K562 (cell line): Measurements from ENCODE around the gene UNC50. TPM values are rescaled to one million over a fixed set of nuclear protein-coding genes. Genes with fewer than 3 reads are reported as not detected.
A peak's percentile ranks its signal among the peaks of the same experiment; 100 is the strongest.

Experiments
- ATAC-seq: fragments of 200-7000 bp; cut with Tn5 transposase; 3 replicates; pipeline ENCODE4 v1.9.1; 2020; ENCODE audit warnings: moderate library complexity
- BruUV-seq: library from RNA; stranded (reverse); fragments of 400-500 nt; replicated peaks from 2 replicates; lab custom pipeline; 2021; lab: Mats Ljungman, UMichigan
- CTCF ChIA-PET: fragments of 300-600 bp; formaldehyde crosslinking; extraction: SDS; loops from one replicate; lab custom pipeline; 2021; ENCODE audit warnings: low intra/inter-chr PET ratio; lab: Yijun Ruan, JAX
- POLR2A ChIA-PET: fragments of 300-600, 350-650 bp; sonication (Branson Sonifier 250); formaldehyde crosslinking; extraction: SDS; loops from one replicate; lab custom pipeline; 2021; ENCODE audit warnings: antibody characterized with exemption, inconsistent platforms; lab: Yijun Ruan, JAX
- DNase-seq, 4 experiments: peaks; one replicate each; pipeline versions ENCODE4 v3.0.0 to v3.0.0-alpha.2; 2011 to 2018; ENCODE audit warnings: low spot score in 3 of 4, mixed read lengths in 3 of 4; ENCODE audit errors: extremely low read depth in 1 of 4
- FAIRE-seq: peaks from 2 replicates; lab custom pipeline; 2011; peaks lifted over from hg19 to GRCh38; lab: Jason Lieb, UNC
- H2AFZ ChIP-seq: 2 replicates; pipeline ENCODE4 v1.6.0; 2011; ENCODE audit warnings: low read depth, low read length, control low read depth, inconsistent platforms
- H3K27ac ChIP-seq: fragments of 200-600 bp; 3 replicates; pipeline ENCODE4 v1.8.0; 2011; ENCODE audit warnings: low read depth, mild to moderate bottlenecking, control low read depth, inconsistent platforms, low read length, moderate library complexity, mixed read lengths; ENCODE audit errors: extremely low read depth
- H3K27me3 ChIP-seq, 2 experiments: fragments of 300-600 bp in 1 of 2; 2 replicates in 1 of 2; 3 replicates in 1 of 2; pipeline versions ENCODE4 v1.6.0 to v1.8.0; 2011; ENCODE audit warnings: inconsistent platforms in 2 of 2, low read length in 2 of 2, mild to moderate bottlenecking in 1 of 2, mixed read lengths in 1 of 2, moderate library complexity in 1 of 2; ENCODE audit not compliant: control insufficient read depth in 2 of 2, insufficient read depth in 2 of 2
- H3K36me3 ChIP-seq: fragments of 300-600 bp; 3 replicates; pipeline ENCODE4 v1.8.0; 2011; ENCODE audit warnings: mild to moderate bottlenecking, low read length, inconsistent platforms; ENCODE audit not compliant: control insufficient read depth, insufficient read depth
- H3K4me1 ChIP-seq, 2 experiments: fragments of 200-600 bp in 1 of 2; replicated peaks in 1 of 2; 2 replicates in 1 of 2; 3 replicates in 1 of 2; pipeline versions ENCODE4 v1.5.1 to v1.8.0; 2011; ENCODE audit warnings: inconsistent platforms in 2 of 2, low read length in 2 of 2, mild to moderate bottlenecking in 1 of 2, mixed read lengths in 1 of 2, moderate library complexity in 1 of 2; ENCODE audit not compliant: control insufficient read depth in 2 of 2, insufficient read depth in 2 of 2
- H3K4me2 ChIP-seq: 2 replicates; pipeline ENCODE4 v1.6.1; 2011; ENCODE audit warnings: low read length, control low read depth, inconsistent platforms, mixed read lengths; ENCODE audit not compliant: insufficient read depth
- H3K4me3 ChIP-seq: fragments of 200-600 bp; sonication (generic), shearing (Covaris generic); 2 replicates; pipeline ENCODE4 v1.5.1; 2016; ENCODE audit warnings: control low read depth, inconsistent platforms
- H3K79me2 ChIP-seq: fragments of 200-600 bp; 3 replicates; pipeline ENCODE4 v1.8.0; 2011; ENCODE audit warnings: low read length, inconsistent platforms; ENCODE audit not compliant: control insufficient read depth, insufficient read depth
- H3K9ac ChIP-seq, 2 experiments: 2 replicates each; pipeline versions ENCODE4 v1.6.0 to v1.6.1; 2011; ENCODE audit warnings: low read depth in 2 of 2, low read length in 2 of 2, control low read depth in 1 of 2, inconsistent platforms in 1 of 2, mild to moderate bottlenecking in 1 of 2, mixed read lengths in 1 of 2; ENCODE audit not compliant: insufficient read depth in 1 of 2
- H3K9me1 ChIP-seq: one replicate; pipeline ENCODE4 v1.6.0; 2011; ENCODE audit warnings: inconsistent platforms, mild to moderate bottlenecking, low read length, moderate library complexity; ENCODE audit not compliant: control insufficient read depth, insufficient read depth
- H3K9me3 ChIP-seq: replicated peaks from 2 replicates; pipeline ENCODE4 v1.5.1; 2011; ENCODE audit warnings: low read depth, low read length, inconsistent platforms; ENCODE audit not compliant: control insufficient read depth, insufficient read depth
- H4K20me1 ChIP-seq: replicated peaks from 2 replicates; pipeline ENCODE4 v1.6.1; 2011; ENCODE audit warnings: low read length, inconsistent platforms, mixed read lengths; ENCODE audit not compliant: control insufficient read depth, insufficient read depth
- ARID1B ChIP-seq: fragments of 450-650 bp; IDR thresholded peaks from 2 replicates; pipeline ENCODE4 v1.6.1; 2016; ENCODE audit warnings: antibody characterized with exemption, mild to moderate bottlenecking, inconsistent platforms
- C11orf30 ChIP-seq: fragments of 450-650 bp; IDR thresholded peaks from 2 replicates; pipeline ENCODE4 v1.6.1; 2016; ENCODE audit warnings: low read depth, mild to moderate bottlenecking
- CREM ChIP-seq: IDR thresholded peaks from 2 replicates; pipeline ENCODE4 v1.6.1; 2014; ENCODE audit warnings: antibody characterized with exemption, low read depth
- CTCF ChIP-seq, 3 experiments: IDR thresholded peaks in 2 of 3; conservative IDR thresholded peaks in 1 of 3; 2 replicates each; pipeline ENCODE4 v1.5.1; 2011 to 2012; ENCODE audit warnings: low read length in 3 of 3, mild to moderate bottlenecking in 3 of 3, control low read depth in 2 of 3, improper control_type of control experiment in 1 of 3, inconsistent platforms in 1 of 3, low read depth in 1 of 3, mixed read lengths in 1 of 3, moderate library complexity in 1 of 3; ENCODE audit not compliant: insufficient read depth in 2 of 3
- EHMT2 ChIP-seq: fragments of 450-650 bp; IDR thresholded peaks from 2 replicates; pipeline ENCODE4 v1.6.1; 2018; ENCODE audit warnings: antibody characterized with exemption
- MAZ ChIP-seq, 2 experiments: fragments of 450-650 bp in 1 of 2; sonication (generic) in 1 of 2; formaldehyde crosslinking; IDR thresholded peaks in 1 of 2; conservative IDR thresholded peaks in 1 of 2; 2 replicates each; pipeline versions ENCODE4 v1.4.0 to v1.5.0; 2020; ENCODE audit warnings: mild to moderate bottlenecking in 1 of 2, missing genetic modification reagents in 1 of 2
- POLR2AphosphoS2 ChIP-seq: IDR thresholded peaks from 2 replicates; pipeline ENCODE4 v1.6.1; 2012; ENCODE audit warnings: low read length, improper control_type of control experiment
- RBM14 ChIP-seq: fragments of 200-400 bp; formaldehyde crosslinking; IDR thresholded peaks from 2 replicates; pipeline ENCODE4 v1.6.1; 2018; ENCODE audit warnings: low read depth, mild to moderate bottlenecking, low read length, moderate library complexity, borderline replicate concordance; ENCODE audit not compliant: insufficient read depth
- RCOR1 ChIP-seq, 2 experiments: IDR thresholded peaks; 2 replicates each; pipeline ENCODE4 v1.6.1; 2012; ENCODE audit warnings: low read depth in 2 of 2, low read length in 2 of 2, borderline replicate concordance in 1 of 2, improper control_type of control experiment in 1 of 2
- STAT6 ChIP-seq: sonication (generic); formaldehyde crosslinking; IDR thresholded peaks from 2 replicates; pipeline ENCODE4 v1.8.1; 2023; ENCODE audit warnings: mild to moderate bottlenecking, missing genetic modification reagents
- XRCC3 ChIP-seq: fragments of 450-650 bp; IDR thresholded peaks from 2 replicates; pipeline ENCODE4 v1.6.1; 2017; ENCODE audit warnings: mild to moderate bottlenecking, moderate library complexity
- ZNF384 ChIP-seq: IDR thresholded peaks from 2 replicates; pipeline ENCODE4 v1.6.1; 2012; ENCODE audit warnings: low read depth, low read length, improper control_type of control experiment
- ZNF408 ChIP-seq: fragments of 250-450 bp; sonication (Bioruptor Pico); IDR thresholded peaks from 2 replicates; pipeline ENCODE4 v1.4.0; 2020; ENCODE audit warnings: low read depth, mild to moderate bottlenecking, moderate library complexity
- ZNF57 ChIP-seq: fragments of 450-650 bp; formaldehyde crosslinking; IDR thresholded peaks from 2 replicates; pipeline ENCODE4 v1.4.0; 2020; ENCODE audit warnings: mild to moderate bottlenecking, moderate library complexity
- ZNF76 ChIP-seq: fragments of 250-450 bp; sonication (Bioruptor Pico); IDR thresholded peaks from 2 replicates; pipeline ENCODE4 v1.4.0; 2020; ENCODE audit warnings: mild to moderate bottlenecking, moderate library complexity, borderline replicate concordance
- WGBS: fragments of 100-300 bp; shearing (Covaris generic); methylation state at CpG from one replicate; pipeline ENCODE4 v1.1.6; 2016; ENCODE audit warnings: low coverage, mixed read lengths; ENCODE audit not compliant: insufficient coverage; ENCODE audit errors: missing lambda C conversion rate; 5-methylcytosine and 5-hydroxymethylcytosine counted together
- in situ Hi-C: fragments of 300-500 bp; cut with MboI; formaldehyde crosslinking; loops from 4 replicates; pipeline ENCODE4 v1.15.0; 2018; ENCODE audit warnings: inconsistent platforms, mixed read lengths
- intact Hi-C: fragments of 100-400 bp; cut with micrococcal nuclease; formaldehyde crosslinking; loops from 2 replicates; pipeline ENCODE4 v1.14.2; 2022
- polyA plus RNA-seq, 8 experiments: library from polyadenylated mRNA; depleted of rRNA in 4 of 8; stranded (reverse) in 5 of 8; unstranded in 3 of 8; fragments of >200 nt; fragmentation: Nextera tagmentation in 2 of 8; fragmentation: Illumina TruSeq in 1 of 8; extraction: Ambion mirVana in 2 of 8; extraction: Trizol in 1 of 8; gene quantifications; 2 replicates each; pipeline versions ENCODE4 v1.2.1 to v1.2.3, GENCODE V29; 2011 to 2014; ENCODE audit warnings: inconsistent platforms in 1 of 8, missing spikeins in 1 of 8
- total RNA-seq, 7 experiments: library from RNA; depleted of rRNA in 6 of 7; stranded (reverse); fragments of >200 nt in 6 of 7; fragmentation: Illumina TruSeq in 2 of 7; extraction: Trizol in 2 of 7; gene quantifications; 2 replicates each; pipeline versions ENCODE4 v1.2.1 to v1.2.3, GENCODE V29; 2011 to 2021; ENCODE audit warnings: low replicate concordance in 1 of 7
- TF ChIP-seq, protein P1 (sequence below): fragments of 450-650 bp; formaldehyde crosslinking; conservative IDR thresholded peaks from 2 replicates; pipeline ENCODE4 v1.4.0; 2022; ENCODE audit warnings: mild to moderate bottlenecking, missing genetic modification characterization

UNC50 gene
- total and polyA plus RNA-seq, 9 of the 15 experiments (the other 6 are each of a cell fraction or from before 2014, with no cell fraction given): 30.0 to 52.9 (median 35.9) TPM

DNA sequence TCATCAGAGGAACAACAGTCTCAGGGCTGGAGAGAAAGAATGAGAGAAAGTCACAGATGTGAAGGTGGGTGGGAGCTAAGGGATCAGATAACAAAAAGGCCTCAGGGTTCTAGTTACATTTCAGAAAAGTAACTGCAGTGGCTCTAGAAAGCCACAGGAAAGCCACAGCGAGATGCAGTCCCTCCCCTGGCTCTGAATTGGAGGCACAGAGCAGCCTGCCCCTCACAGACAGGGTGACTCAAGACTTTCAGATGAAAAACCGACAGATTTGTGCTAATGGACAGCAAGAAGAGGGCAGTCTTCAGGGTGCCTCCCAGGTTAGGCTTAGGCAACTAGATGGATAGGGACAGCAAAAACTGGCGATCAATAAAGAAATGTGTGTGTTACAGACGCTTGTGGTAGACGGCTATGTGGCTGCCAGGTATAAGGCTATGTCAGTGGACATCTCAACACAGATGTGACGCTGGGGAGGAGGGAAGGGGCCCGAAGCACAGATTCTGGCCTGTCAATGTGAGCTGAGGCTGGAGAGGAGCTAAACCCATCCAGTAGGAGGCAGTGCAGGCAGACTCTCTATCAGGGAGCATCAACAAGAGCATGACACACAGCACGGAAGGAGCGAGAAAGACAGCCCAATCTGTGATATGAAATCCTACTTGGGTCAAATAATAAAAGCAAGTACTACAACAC is 26.2 kb downstream of the UNC50 start:
- POLR2A ChIA-PET: interaction anchor here (1.1 kb wide), 1 partner anchor 9 kb away, joined by 3 read pairs; no protein-coding TSS in a partner anchor
- Histone ChIP-seq H3K27me3 (peaks cover 19 to 38% of the 10 kb centered on the region in 2 experiments; a peak in 4 of 5 replicates), H3K36me3 (no peaks in the 10 kb centered on the region), H4K20me1 (peaks cover 3% of the 10 kb centered on the region; the same call in 1 of the 2 replicates), H3K9me1 (no peaks in the 10 kb centered on the region), H3K4me2 (no peak overlapping the region; the same call in 1 of the 2 replicates), H3K4me1 (no peaks in the 10 kb centered on the region; a peak in 1 of 5 replicates), H3K4me3 (no peak overlapping the region), H3K79me2 (no peaks in the 10 kb centered on the region), H3K9me3 (no peaks in the 10 kb centered on the region), H2AFZ (peak overlapping the region; percentile 26; the same call in 1 of the 2 replicates), H3K9ac (no peak overlapping the region), H3K27ac (no peak overlapping the region)
- in situ Hi-C loops (no loop called here), intact Hi-C loops (no loop called here)
- CTCF ChIA-PET: no interaction called here
- DNase-seq (peak; percentile 17 to 60 (median 26)), FAIRE-seq (peak; percentile 85), ATAC-seq (peak; percentile 97)
- 1% methylated on average over 9 of the region's 9 CpGs for WGBS
- BruUV-seq: no TSS peak
- no peak for TF ChIP-seq ZNF384
- TF ChIP-seq POLR2AphosphoS2: no peak
- TF ChIP-seq CREM: peak; percentile 21; the same call in 1 of the 2 replicates
- TF ChIP-seq RCOR1 (IDR thresholded peaks at IDR 0.05; ENCODE audit: borderline replicate concordance in 1 of 2, low read depth in 2 of 2, low read length in 2 of 2): peak in 1 of 2 experiments; percentile 35; a peak in 1 of 4 replicates
- TF ChIP-seq ARID1B: no peak
- no peak for TF ChIP-seq ZNF76 (CRISPR knock-in tag)
- TF ChIP-seq EHMT2: no peak
- TF ChIP-seq STAT6 (CRISPR knock-in tag): no peak
- TF ChIP-seq ZNF408 (CRISPR knock-in tag): no peak
- TF ChIP-seq CTCF (IDR thresholded peaks at IDR 0.05 in 2 of 3, conservative IDR thresholded peaks at IDR 0.05 in 1 of 3; ENCODE audit: insufficient read depth in 2 of 3, low read depth in 1 of 3, low read length in 3 of 3): peak; percentile 53 to 67 (median 63)
- TF ChIP-seq, protein P1, sequence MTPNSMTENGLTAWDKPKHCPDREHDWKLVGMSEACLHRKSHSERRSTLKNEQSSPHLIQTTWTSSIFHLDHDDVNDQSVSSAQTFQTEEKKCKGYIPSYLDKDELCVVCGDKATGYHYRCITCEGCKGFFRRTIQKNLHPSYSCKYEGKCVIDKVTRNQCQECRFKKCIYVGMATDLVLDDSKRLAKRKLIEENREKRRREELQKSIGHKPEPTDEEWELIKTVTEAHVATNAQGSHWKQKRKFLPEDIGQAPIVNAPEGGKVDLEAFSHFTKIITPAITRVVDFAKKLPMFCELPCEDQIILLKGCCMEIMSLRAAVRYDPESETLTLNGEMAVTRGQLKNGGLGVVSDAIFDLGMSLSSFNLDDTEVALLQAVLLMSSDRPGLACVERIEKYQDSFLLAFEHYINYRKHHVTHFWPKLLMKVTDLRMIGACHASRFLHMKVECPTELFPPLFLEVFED (CRISPR knock-in tag): no peak
- TF ChIP-seq XRCC3: no peak
- no peak for TF ChIP-seq C11orf30
- no peak for TF ChIP-seq RBM14
- TF ChIP-seq MAZ (CRISPR knock-in tag; conservative IDR thresholded peaks at IDR 0.05 in 1 of 2, IDR thresholded peaks at IDR 0.05 in 1 of 2): no peak
- no peak for TF ChIP-seq ZNF57 (CRISPR knock-in tag)
